B cell (primary cell): ENCODE data around the gene FAM174C. TPM values are rescaled to one million over a fixed set of nuclear protein-coding genes. Genes with fewer than 3 reads are reported as not detected.

ENCODE experiments used
- ATAC-seq: fragments of 200-7000 bp; cut with Tn5 transposase; one replicate; pipeline ENCODE4 v1.10.0; 2021; ENCODE audit warnings: low read depth, mild to moderate bottlenecking, moderate number of reproducible peaks, moderate library complexity
- CTCF ChIA-PET: fragments of 350-600 bp; sonication (Branson Sonifier 250); formaldehyde crosslinking; loops from one replicate; lab custom pipeline; 2021; ENCODE audit warnings: antibody characterized with exemption, inconsistent platforms; lab: Charles Lee
- POLR2A ChIA-PET: fragments of 350-600 bp; sonication (Branson Sonifier 250); formaldehyde crosslinking; loops from one replicate; lab custom pipeline; 2021; ENCODE audit warnings: antibody characterized with exemption; lab: Charles Lee
- DNase-seq: peaks from one replicate; pipeline ENCODE4 v3.0.0; 2013
- H2AFZ ChIP-seq: 2 replicates; pipeline ENCODE4 v1.6.1; 2012; ENCODE audit warnings: mild to moderate bottlenecking, low read depth, low read length; ENCODE audit not compliant: insufficient read depth, poor library complexity, severe bottlenecking
- H3K27ac ChIP-seq, 2 donors: 1 replicate in 1 of 2; 2 replicates in 1 of 2; pipeline ENCODE4 v1.5.1; 2012 to 2013; ENCODE audit warnings: low read length in 2 of 2, mild to moderate bottlenecking in 2 of 2, moderate library complexity in 1 of 2
- H3K27me3 ChIP-seq, 4 experiments: fragments of 200-600 bp in 1 of 4; sonication (generic) in 1 of 4; replicated peaks in 1 of 4; 1 replicate in 2 of 4; 2 replicates in 2 of 4; pipeline versions ENCODE4 v1.6.1 to v1.7.0; 2013 to 2016; ENCODE audit warnings: low read length in 3 of 4, mild to moderate bottlenecking in 2 of 4, mixed read lengths in 1 of 4, moderate library complexity in 1 of 4; ENCODE audit not compliant: insufficient read depth in 4 of 4, control insufficient read depth in 3 of 4; ENCODE audit errors: control extremely low read depth in 1 of 4
- H3K36me3 ChIP-seq, 2 experiments: replicated peaks in 1 of 2; 1 replicate in 1 of 2; 2 replicates in 1 of 2; pipeline versions ENCODE4 v1.6.1 to v1.7.1; 2013; ENCODE audit warnings: low read length in 1 of 2; ENCODE audit not compliant: insufficient read depth in 2 of 2, control insufficient read depth in 1 of 2; ENCODE audit errors: control extremely low read depth in 1 of 2, extremely low read depth in 1 of 2
- H3K4me1 ChIP-seq, 2 donors: fragments of 200-600 bp in 1 of 2; sonication (generic) in 1 of 2; 1 replicate in 1 of 2; 2 replicates in 1 of 2; pipeline versions ENCODE4 v1.5.1 to v1.6.1; 2013 to 2017; ENCODE audit warnings: low read length in 2 of 2; ENCODE audit not compliant: control insufficient read depth in 2 of 2, insufficient read depth in 2 of 2
- H3K4me2 ChIP-seq: replicated peaks from 2 replicates; pipeline ENCODE3; 2012; ENCODE audit warnings: mild to moderate bottlenecking, low read depth, low read length; ENCODE audit not compliant: poor library complexity, severe bottlenecking
- H3K4me3 ChIP-seq, 5 experiments: fragments of 200-600 bp in 1 of 5; sonication (generic) in 1 of 5; 1 replicate in 3 of 5; 2 replicates in 2 of 5; pipeline versions ENCODE4 v1.5.1 to v1.7.0; 2011 to 2016; ENCODE audit warnings: low read length in 4 of 5, mild to moderate bottlenecking in 4 of 5, low read depth in 2 of 5, control low read depth in 1 of 5, moderate library complexity in 1 of 5; ENCODE audit not compliant: insufficient read depth in 1 of 5; ENCODE audit errors: control extremely low read depth in 1 of 5, extremely low read depth in 1 of 5
- H3K79me2 ChIP-seq: fragments of 200-600 bp; sonication (generic); one replicate; pipeline ENCODE4 v1.6.0; 2016; ENCODE audit warnings: low read length; ENCODE audit not compliant: control insufficient read depth, insufficient read depth
- H3K9ac ChIP-seq: fragments of 200-600 bp; sonication (generic); 2 replicates; pipeline ENCODE4 v1.6.1; 2017; ENCODE audit warnings: mild to moderate bottlenecking, low read length, moderate library complexity
- H3K9me3 ChIP-seq, 3 donors: one replicate each; pipeline versions ENCODE4 v1.6.1 to v1.7.1; 2013; ENCODE audit warnings: low read length in 2 of 3; ENCODE audit not compliant: control insufficient read depth in 2 of 3, insufficient read depth in 1 of 3; ENCODE audit errors: control extremely low read depth in 1 of 3
- H4K20me1 ChIP-seq: 2 replicates; pipeline ENCODE4 v1.6.0; 2012; ENCODE audit warnings: mild to moderate bottlenecking, low read length; ENCODE audit not compliant: insufficient read depth, control insufficient read depth, poor library complexity, severe bottlenecking
- H3K27ac Mint-ChIP-seq: one replicate; pipeline ENCODE4 v1.8.0; 2021; ENCODE audit warnings: mixed read lengths
- H3K27me3 Mint-ChIP-seq: one replicate; pipeline ENCODE4 v1.8.0; 2021; ENCODE audit warnings: mixed read lengths
- H3K4me1 Mint-ChIP-seq: one replicate; pipeline ENCODE4 v1.8.0; 2021; ENCODE audit warnings: mixed read lengths
- H3K4me3 Mint-ChIP-seq: one replicate; pipeline ENCODE4 v1.8.0; 2021; ENCODE audit warnings: mixed read lengths
- H3K9me3 Mint-ChIP-seq: one replicate; pipeline ENCODE4 v1.8.0; 2022; ENCODE audit warnings: mixed read lengths; ENCODE audit not compliant: insufficient read depth
- EZH2 ChIP-seq: IDR thresholded peaks from 2 replicates; pipeline ENCODE4 v1.6.1; 2012; ENCODE audit warnings: borderline replicate concordance, low read depth, mild to moderate bottlenecking, moderate library complexity, low read length; ENCODE audit not compliant: insufficient read depth, poor library complexity, severe bottlenecking
- WGBS: methylation state at CpG from one replicate; pipeline ENCODE4 v1.1.5; 2013; ENCODE audit warnings: missing lambda C conversion rate; ENCODE audit not compliant: insufficient coverage; 5-methylcytosine and 5-hydroxymethylcytosine counted together
- intact Hi-C: fragments of 100-400 bp; cut with micrococcal nuclease; formaldehyde crosslinking; loops from one replicate; pipeline ENCODE4 v1.10.0; 2022
- polyA plus RNA-seq: library from polyadenylated mRNA; depleted of rRNA; stranded (reverse); fragments of >200 nt; gene quantifications from 2 replicates; pipeline ENCODE4 v1.2.3, GENCODE V29; 2012
- total RNA-seq, 2 donors: library from RNA; stranded (reverse); fragments of 120-200 nt in 1 of 2; gene quantifications; 1 replicate in 1 of 2; 2 replicates in 1 of 2; pipeline versions ENCODE4 v1.2.3 to v1.2.4, GENCODE V29; 2013 to 2022
- TF ChIP-seq, protein P1 (sequence below): fragments of 200-600 bp; IDR thresholded peaks from one replicate; pipeline ENCODE4 v1.8.0; 2022; ENCODE audit warnings: antibody characterized with exemption, mild to moderate bottlenecking

The FAM174C gene
- total and polyA plus RNA-seq, 2 donors (not counting 1 experiment from before 2014, with no cell fraction given): 41.1 to 70.6 TPM

GRCh38 chr19:1315470-1316166 is 40.3 kb downstream of the FAM174C start:
- Histone ChIP-seq H3K4me3 (peak overlapping the region in 1 of 5 experiments; percentile 28), H3K36me3 (no peaks in the 10 kb centered on the region), H3K9me3 (peaks cover 0 to 9% (median 0%) of the 10 kb centered on the region in 3 donors), H3K4me2 (peak overlapping the region; percentile 70), H4K20me1 (no peaks in the 10 kb centered on the region), H3K27me3 (peaks cover 0 to 57% (median 15%) of the 10 kb centered on the region in 4 experiments), H2AFZ (peak overlapping the region; percentile 68), H3K4me1 (peaks cover 9 to 12% of the 10 kb centered on the region in 2 donors), H3K27ac (no peak overlapping the region), H3K9ac (peak overlapping the region; percentile 15), H3K79me2 (no peaks in the 10 kb centered on the region)
- peaks cover 9% of the 10 kb centered on the region for H3K27me3 Mint-ChIP-seq
- H3K4me3 Mint-ChIP-seq: no peak overlapping the region
- no peaks in the 10 kb centered on the region for H3K4me1 Mint-ChIP-seq
- intact Hi-C loops: loop anchor here (5.0 kb wide), 1 partner anchor 57 kb away; no protein-coding TSS in a partner anchor
- ChIA-PET POLR2A (interaction anchor here (0.6 kb wide), 2 partner anchors 29 to 93 kb away, joined by 3 read pairs; no protein-coding TSS in a partner anchor), CTCF (interaction anchor here (0.6 to 2.4 kb wide), 10 partner anchors 11 to 122 kb away, joined by 3 to 26 read pairs (median 4); a partner anchor contains a TSS)
- TF ChIP-seq EZH2: no peak
- TF ChIP-seq, protein P1, sequence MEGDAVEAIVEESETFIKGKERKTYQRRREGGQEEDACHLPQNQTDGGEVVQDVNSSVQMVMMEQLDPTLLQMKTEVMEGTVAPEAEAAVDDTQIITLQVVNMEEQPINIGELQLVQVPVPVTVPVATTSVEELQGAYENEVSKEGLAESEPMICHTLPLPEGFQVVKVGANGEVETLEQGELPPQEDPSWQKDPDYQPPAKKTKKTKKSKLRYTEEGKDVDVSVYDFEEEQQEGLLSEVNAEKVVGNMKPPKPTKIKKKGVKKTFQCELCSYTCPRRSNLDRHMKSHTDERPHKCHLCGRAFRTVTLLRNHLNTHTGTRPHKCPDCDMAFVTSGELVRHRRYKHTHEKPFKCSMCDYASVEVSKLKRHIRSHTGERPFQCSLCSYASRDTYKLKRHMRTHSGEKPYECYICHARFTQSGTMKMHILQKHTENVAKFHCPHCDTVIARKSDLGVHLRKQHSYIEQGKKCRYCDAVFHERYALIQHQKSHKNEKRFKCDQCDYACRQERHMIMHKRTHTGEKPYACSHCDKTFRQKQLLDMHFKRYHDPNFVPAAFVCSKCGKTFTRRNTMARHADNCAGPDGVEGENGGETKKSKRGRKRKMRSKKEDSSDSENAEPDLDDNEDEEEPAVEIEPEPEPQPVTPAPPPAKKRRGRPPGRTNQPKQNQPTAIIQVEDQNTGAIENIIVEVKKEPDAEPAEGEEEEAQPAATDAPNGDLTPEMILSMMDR: peak; percentile 50
- ATAC-seq: peak; percentile 60
- H3K9me3 Mint-ChIP-seq: no peaks in the 10 kb centered on the region
- DNase-seq: peak; percentile 63
- WGBS: 9% methylated on average over 58 of the region's 58 CpGs
- H3K27ac Mint-ChIP-seq: no peak overlapping the region

DNA sequence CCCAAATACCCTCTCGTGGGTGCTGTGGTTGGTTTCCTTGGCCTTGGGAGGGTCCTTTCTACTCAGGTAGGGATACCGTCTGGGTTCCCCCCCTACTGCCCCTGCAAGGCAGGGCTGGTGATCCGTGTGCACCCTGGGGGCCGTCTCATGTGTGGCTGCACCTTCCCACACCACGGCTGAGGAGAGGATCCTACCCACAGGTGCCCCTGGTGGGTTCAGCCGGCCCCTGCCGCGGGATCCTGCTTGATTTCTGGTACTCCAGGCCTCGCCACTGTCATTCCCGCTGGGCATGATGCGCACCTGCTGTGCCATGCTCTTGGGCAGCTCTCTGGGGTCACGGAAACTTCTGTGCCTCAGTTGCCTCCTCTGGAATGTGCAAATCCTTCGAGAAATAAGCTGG is 41.1 kb downstream of the FAM174C start:
- H3K27ac ChIP-seq: no peak overlapping the region
- DNase-seq: no peak
- no peaks in the 10 kb centered on the region for H3K36me3 ChIP-seq
- no peak overlapping the region for H2AFZ ChIP-seq
- peaks cover 0 to 60% (median 15%) of the 10 kb centered on the region in 4 experiments for H3K27me3 ChIP-seq
- no peaks in the 10 kb centered on the region for H3K4me1 Mint-ChIP-seq
- ChIA-PET CTCF (interaction anchor here (0.8 to 2.4 kb wide), 5 partner anchors 10 to 56 kb away, joined by 3 to 26 read pairs (median 6); no protein-coding TSS in a partner anchor), POLR2A (no interaction called here)
- H3K79me2 ChIP-seq: no peaks in the 10 kb centered on the region
- no peaks in the 10 kb centered on the region for H4K20me1 ChIP-seq
- no peak overlapping the region for H3K4me3 Mint-ChIP-seq
- TF ChIP-seq EZH2: no peak
- TF ChIP-seq, protein P1: no peak
- H3K9me3 Mint-ChIP-seq: no peaks in the 10 kb centered on the region
- H3K27me3 Mint-ChIP-seq: peaks cover 11% of the 10 kb centered on the region
- H3K4me1 ChIP-seq: peaks cover 9 to 12% of the 10 kb centered on the region in 2 donors
- H3K27ac Mint-ChIP-seq: no peak overlapping the region
- H3K9ac ChIP-seq: no peak overlapping the region
- peak overlapping the region; percentile 70 for H3K4me2 ChIP-seq
- no peak overlapping the region for H3K4me3 ChIP-seq
- no peak for ATAC-seq
- intact Hi-C loops: loop anchor here (5.0 kb wide), 1 partner anchor 56 kb away; no protein-coding TSS in a partner anchor
- WGBS: 71% methylated on average over 13 of the region's 13 CpGs
- H3K9me3 ChIP-seq: peaks cover 0 to 9% (median 0%) of the 10 kb centered on the region in 3 donors
